Suprapubic skin (tissue), 3 donors: ENCODE data around the gene ITIH1.

ENCODE experiments used
- CTCF ChIP-seq, 2 donors: fragments of 200-600 bp in 1 of 2; fragments of 450-650 bp in 1 of 2; sonication (generic) in 1 of 2; IDR thresholded peaks; one replicate each; pipeline ENCODE4 v1.5.1; 2016 to 2019; ENCODE audit warnings: antibody characterized with exemption in 2 of 2, mild to moderate bottlenecking in 1 of 2, moderate library complexity in 1 of 2
- EP300 ChIP-seq: sonication (generic); formaldehyde crosslinking; IDR thresholded peaks from one replicate; pipeline ENCODE4 v1.6.1; 2017; ENCODE audit warnings: antibody characterized with exemption

- TF ChIP-seq CTCF (IDR thresholded peaks at IDR 0.05) (no peak), EP300 (no peak)
Observed at GRCh38 chr3:52792961-52793695, 15.7 kb downstream of the ITIH1 start.
